Dendritic cell treated with granulocyte-macrophage colony-stimulating factor and Interleukin-4, amounts not matched to agents 40 ng/mL and 50 ng/mL, for 4 days (primary cell): ENCODE results near the gene SF3B1.
"Not testable (repeated sequence)": the region's sequence is repeated elsewhere in the genome, so short reads cannot be mapped to it uniquely, and the experiment has no call there.

Source experiments
- H3K27ac Mint-ChIP-seq: one replicate; pipeline ENCODE4 v1.8.0; 2022; ENCODE audit warnings: mild to moderate bottlenecking, mixed read lengths
- H3K27me3 Mint-ChIP-seq: one replicate; pipeline ENCODE4 v1.8.0; 2022; ENCODE audit warnings: mild to moderate bottlenecking, mixed read lengths
- H3K36me3 Mint-ChIP-seq: one replicate; pipeline ENCODE4 v1.8.0; 2022; ENCODE audit warnings: low read depth, mixed read lengths
- H3K4me1 Mint-ChIP-seq: one replicate; pipeline ENCODE4 v1.8.0; 2022; ENCODE audit warnings: low read depth, mixed read lengths
- H3K4me3 Mint-ChIP-seq: one replicate; pipeline ENCODE4 v1.8.0; 2022; ENCODE audit warnings: mild to moderate bottlenecking, moderate library complexity, mixed read lengths
- H3K9me3 Mint-ChIP-seq: one replicate; pipeline ENCODE4 v1.8.0; 2022; ENCODE audit warnings: mixed read lengths
- intact Hi-C: fragments of 100-400 bp; cut with micrococcal nuclease; formaldehyde crosslinking; loops from one replicate; pipeline ENCODE4 v1.15.0; 2022

The SF3B1 gene, protein sequence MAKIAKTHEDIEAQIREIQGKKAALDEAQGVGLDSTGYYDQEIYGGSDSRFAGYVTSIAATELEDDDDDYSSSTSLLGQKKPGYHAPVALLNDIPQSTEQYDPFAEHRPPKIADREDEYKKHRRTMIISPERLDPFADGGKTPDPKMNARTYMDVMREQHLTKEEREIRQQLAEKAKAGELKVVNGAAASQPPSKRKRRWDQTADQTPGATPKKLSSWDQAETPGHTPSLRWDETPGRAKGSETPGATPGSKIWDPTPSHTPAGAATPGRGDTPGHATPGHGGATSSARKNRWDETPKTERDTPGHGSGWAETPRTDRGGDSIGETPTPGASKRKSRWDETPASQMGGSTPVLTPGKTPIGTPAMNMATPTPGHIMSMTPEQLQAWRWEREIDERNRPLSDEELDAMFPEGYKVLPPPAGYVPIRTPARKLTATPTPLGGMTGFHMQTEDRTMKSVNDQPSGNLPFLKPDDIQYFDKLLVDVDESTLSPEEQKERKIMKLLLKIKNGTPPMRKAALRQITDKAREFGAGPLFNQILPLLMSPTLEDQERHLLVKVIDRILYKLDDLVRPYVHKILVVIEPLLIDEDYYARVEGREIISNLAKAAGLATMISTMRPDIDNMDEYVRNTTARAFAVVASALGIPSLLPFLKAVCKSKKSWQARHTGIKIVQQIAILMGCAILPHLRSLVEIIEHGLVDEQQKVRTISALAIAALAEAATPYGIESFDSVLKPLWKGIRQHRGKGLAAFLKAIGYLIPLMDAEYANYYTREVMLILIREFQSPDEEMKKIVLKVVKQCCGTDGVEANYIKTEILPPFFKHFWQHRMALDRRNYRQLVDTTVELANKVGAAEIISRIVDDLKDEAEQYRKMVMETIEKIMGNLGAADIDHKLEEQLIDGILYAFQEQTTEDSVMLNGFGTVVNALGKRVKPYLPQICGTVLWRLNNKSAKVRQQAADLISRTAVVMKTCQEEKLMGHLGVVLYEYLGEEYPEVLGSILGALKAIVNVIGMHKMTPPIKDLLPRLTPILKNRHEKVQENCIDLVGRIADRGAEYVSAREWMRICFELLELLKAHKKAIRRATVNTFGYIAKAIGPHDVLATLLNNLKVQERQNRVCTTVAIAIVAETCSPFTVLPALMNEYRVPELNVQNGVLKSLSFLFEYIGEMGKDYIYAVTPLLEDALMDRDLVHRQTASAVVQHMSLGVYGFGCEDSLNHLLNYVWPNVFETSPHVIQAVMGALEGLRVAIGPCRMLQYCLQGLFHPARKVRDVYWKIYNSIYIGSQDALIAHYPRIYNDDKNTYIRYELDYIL

DNA sequence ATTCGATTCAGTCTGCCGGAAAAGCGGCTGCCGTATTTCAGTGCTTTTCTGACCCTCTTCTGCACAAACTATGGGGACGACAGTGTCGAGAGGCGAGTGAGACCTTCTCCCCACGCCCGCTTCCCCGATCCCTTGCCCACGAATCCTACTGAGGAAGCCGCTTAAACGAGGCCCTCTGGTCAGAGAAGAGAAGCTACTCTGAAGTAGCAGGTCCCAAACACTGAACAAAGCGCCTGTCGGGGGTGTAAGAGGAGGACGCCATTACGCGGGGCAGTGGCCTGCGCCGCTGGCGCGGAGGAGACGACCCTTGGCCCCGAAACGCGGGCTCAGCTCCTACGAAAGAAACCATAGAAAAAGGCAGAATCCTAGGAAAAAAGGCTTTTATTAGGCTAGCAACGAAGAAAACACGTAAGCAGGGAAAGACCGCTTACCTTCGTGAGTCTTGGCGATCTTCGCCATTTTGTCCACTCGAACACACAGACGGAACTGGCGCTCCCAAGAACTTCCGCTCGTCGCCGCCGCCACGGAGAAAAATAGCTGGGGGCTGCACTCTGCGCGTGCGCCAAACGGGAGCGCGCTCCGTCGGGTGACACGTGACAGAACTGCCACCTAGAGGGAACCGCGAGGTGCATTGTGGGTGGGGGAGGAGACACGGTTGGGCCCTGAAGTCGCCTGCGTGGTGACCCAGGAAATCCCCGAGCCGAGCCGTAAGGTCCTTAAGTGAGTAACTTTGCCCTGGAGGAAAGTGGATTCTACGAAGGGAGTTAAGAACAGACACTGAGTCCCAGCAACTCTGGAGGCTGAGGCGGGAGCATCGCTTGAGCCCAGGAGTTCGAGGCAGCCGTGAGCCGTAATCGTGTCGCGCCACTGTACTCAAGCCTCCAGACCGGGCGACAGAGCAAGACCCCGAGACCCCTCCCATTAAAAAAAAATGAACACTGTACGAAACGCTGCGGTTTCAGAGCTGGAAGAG is at the start of gene SF3B1:
Gene SF3B1 (minus strand): TSS at position 488 of the 973 bp plus-strand sequence. CDS start 29 bp downstream, at position 459.
- H3K9me3 Mint-ChIP-seq = no peaks in the 10 kb centered on the region
- H3K4me3 Mint-ChIP-seq = peak within 1 kb of the TSS; percentile 96
- H3K4me1 Mint-ChIP-seq = peaks cover 42% of the 10 kb centered on the region
- no peaks in the 10 kb centered on the region for H3K27me3 Mint-ChIP-seq
- H3K27ac Mint-ChIP-seq = peak within 1 kb of the TSS; percentile 99
- H3K36me3 Mint-ChIP-seq = peaks cover 36% of the 10 kb centered on the region
- intact Hi-C loops = loop anchor here (1.0 kb wide), 3 partner anchors 8 to 65 kb away; partner anchors contain the start of genes COQ10B and HSPE1

DNA sequence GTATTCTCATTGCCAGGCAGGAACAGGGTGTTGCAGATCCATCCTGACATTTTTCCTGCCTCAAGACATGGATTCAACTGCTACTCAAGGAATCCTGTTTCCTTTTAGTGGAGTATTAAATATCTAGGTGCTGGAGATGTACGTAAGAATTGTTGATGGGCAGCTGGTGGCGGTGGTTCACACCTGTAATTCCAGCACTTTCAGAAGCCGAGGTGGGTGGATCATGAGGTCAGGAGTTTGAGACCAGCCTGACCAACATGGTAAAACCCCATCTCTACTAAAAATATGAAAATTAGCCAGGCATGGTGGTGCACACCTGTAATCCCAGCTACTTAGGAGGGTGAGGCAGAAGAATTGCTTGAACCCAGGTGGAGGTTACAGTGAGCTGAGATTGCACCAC is 49.4 kb upstream of the SF3B1 start:
- H3K27me3 Mint-ChIP-seq, H3K4me3 Mint-ChIP-seq, H3K27ac Mint-ChIP-seq, H3K4me1 Mint-ChIP-seq, intact Hi-C loops: not testable (repeated sequence)
- H3K36me3 Mint-ChIP-seq = peaks cover 95% of the 10 kb centered on the region
- H3K9me3 Mint-ChIP-seq = peaks cover 11% of the 10 kb centered on the region

DNA sequence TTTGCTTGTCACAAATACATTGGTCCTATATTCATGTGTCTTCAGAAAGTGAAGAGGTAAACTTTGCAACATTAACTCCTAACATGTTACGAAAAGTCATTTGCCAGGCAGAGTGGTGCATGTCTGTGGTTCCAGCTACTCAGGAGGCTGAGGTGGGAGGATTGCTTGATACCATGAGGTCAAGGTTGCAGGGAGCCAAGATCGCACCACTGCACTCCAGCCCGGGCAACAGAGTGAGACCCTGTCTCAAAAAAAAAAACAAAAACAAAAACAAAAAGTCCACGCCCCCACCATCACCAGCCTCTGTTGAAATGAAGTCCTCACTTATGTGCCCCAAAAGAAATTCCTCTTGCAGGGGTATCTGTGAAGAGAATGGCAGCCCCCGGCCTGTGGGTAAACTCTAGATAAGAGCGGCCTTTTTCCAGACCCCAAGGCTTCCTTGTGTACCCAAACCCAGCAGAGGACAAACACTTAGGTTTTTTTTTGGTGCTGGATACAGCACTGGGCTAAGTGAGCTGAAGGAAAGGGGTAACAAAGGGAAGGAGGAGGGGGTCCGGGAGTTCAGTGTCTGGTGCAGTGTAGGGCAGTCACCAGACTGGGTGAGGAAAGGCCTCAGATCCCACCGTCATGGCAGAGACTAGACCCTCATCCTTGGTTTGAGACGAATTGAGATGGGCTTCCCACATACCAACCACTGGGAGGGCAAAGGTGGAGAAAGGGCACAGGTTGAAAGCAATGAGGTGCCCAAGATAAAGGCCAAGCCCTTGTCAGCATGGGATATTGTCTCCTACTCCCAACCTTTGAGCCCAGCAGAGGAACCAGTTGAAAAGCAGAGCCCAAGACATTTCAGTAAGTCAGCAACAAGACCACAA is 45.6 kb upstream of the SF3B1 start:
- Mint-ChIP-seq H3K4me3 (no peak overlapping the region), H3K27me3 (no peaks in the 10 kb centered on the region), H3K4me1 (peaks cover 12% of the 10 kb centered on the region), H3K27ac (no peak overlapping the region), H3K9me3 (peaks cover 11% of the 10 kb centered on the region), H3K36me3 (peaks cover 89% of the 10 kb centered on the region)
- intact Hi-C loops = no loop called here

DNA sequence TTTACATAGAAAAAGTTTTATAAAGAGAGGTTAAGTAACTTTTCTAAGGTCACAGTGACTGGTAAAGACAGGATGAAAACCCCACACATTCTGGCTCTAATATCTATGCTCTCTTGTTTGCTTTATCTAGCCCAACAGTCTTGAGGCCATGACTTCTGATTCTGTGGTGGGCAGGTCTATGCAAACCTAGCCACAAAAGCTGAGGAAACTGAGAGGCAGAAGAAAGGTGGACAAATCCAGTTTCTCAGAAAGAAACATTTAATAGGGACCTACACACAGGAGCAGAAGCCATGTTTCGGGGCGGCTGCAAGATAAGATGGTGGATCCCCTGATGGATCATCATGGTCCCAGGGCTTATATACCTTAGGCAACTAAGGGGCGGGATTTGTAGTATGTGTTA is 43.0 kb upstream of the SF3B1 start:
- Mint-ChIP-seq H3K9me3 (no peaks in the 10 kb centered on the region), H3K27me3 (no peaks in the 10 kb centered on the region), H3K4me3 (no peak overlapping the region), H3K27ac (no peak overlapping the region), H3K4me1 (peaks cover 12% of the 10 kb centered on the region), H3K36me3 (peaks cover 79% of the 10 kb centered on the region)
- intact Hi-C loops = no loop called here

DNA sequence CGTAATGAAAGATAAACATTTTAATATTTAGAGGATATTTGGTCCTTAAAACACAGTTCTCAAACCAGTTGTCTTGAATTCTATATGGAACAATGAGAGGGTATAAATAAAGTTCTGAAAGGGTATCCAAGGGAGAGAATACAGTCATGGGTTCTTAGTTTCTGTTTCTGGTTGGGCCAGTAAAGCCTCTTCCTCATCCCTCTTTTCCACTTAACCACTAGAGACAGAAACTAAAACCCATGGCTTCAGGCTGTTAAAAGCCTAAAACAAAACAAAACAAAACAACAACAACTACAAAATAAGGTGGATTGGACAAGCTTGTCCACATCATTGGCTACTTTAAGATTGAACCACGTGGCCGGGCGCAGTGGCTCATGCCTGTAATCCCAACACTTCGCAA is 37.3 kb upstream of the SF3B1 start:
- Mint-ChIP-seq H3K27me3 (no peaks in the 10 kb centered on the region), H3K36me3 (peaks cover 90% of the 10 kb centered on the region), H3K9me3 (no peaks in the 10 kb centered on the region), H3K4me3 (no peak overlapping the region), H3K27ac (no peak overlapping the region), H3K4me1 (no peaks in the 10 kb centered on the region)
- intact Hi-C loops = loop anchor here (5.0 kb wide), 1 partner anchor 70 kb away; no protein-coding TSS in a partner anchor

DNA sequence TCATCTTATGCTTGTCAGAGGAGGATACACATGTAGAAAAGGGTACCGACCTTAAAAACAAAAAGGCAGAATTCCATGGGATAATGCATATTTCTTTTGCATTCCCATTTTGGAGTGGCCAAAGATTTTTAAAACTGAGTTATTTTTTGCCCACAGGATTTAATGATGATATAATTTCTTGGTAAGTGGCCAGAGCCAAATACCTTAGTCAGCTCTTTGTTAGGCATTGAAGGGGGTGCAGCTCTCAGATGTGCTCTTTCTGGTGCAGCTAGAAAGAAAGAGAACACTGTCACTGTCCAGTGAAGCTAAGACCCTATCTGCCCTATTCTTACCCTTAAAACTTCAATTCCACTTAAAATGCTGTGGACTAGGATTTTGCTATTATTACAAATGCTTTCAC is 29.3 kb upstream of the SF3B1 start:
- H3K4me1 Mint-ChIP-seq = no peaks in the 10 kb centered on the region
- H3K27ac Mint-ChIP-seq = no peak overlapping the region
- intact Hi-C loops = loop anchor here (10.0 kb wide), 1 partner anchor 689 kb away; no protein-coding TSS in a partner anchor
- no peaks in the 10 kb centered on the region for H3K27me3 Mint-ChIP-seq
- H3K4me3 Mint-ChIP-seq = no peak overlapping the region
- no peaks in the 10 kb centered on the region for H3K9me3 Mint-ChIP-seq
- peaks cover 93% of the 10 kb centered on the region for H3K36me3 Mint-ChIP-seq

DNA sequence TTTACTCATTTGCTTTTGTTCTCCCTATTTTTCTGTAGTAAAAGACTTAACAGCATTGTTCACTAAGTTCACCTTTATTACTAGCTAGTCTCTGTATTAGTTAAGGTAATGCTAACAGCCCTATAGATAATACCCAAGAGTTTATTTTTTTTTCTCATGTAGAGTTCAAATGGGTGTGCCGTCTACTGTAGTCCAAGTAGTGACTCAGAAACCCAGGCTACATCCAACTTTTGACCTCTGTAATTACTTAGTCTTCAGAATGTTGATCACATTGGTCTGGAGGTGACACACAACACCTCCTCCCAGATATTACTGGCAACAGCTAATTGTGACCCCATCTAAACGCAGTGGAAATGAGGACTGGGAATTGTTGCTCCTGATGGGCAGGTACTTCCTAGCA is 26.2 kb upstream of the SF3B1 start:
- intact Hi-C loops = loop anchor here (10.0 kb wide), 1 partner anchor 686 kb away; no protein-coding TSS in a partner anchor
- no peak overlapping the region for H3K27ac Mint-ChIP-seq
- no peak overlapping the region for H3K4me3 Mint-ChIP-seq
- H3K4me1 Mint-ChIP-seq = peaks cover 20% of the 10 kb centered on the region
- H3K27me3 Mint-ChIP-seq = no peaks in the 10 kb centered on the region
- peaks cover 68% of the 10 kb centered on the region for H3K36me3 Mint-ChIP-seq
- no peaks in the 10 kb centered on the region for H3K9me3 Mint-ChIP-seq

DNA sequence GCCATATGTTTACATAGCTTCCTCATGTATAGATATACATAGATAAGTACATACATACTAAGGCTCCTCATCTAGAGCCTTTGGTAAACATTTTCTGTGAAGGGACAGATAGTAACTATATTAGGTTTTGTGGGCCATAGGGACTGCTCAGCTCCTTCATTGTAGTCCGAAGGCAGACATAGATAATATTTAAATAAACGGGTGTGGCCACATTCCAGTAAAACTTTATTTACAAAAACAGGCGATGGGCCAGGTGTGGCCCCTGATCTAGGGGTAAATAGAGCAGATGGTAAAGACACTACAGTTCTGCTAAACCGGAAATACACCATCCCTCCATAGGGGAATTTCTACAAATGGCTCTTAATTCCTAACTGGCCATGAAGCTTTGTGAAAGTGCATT is 25.8 kb upstream of the SF3B1 start:
- Mint-ChIP-seq H3K27ac (no peak overlapping the region), H3K36me3 (peaks cover 68% of the 10 kb centered on the region), H3K4me1 (peaks cover 24% of the 10 kb centered on the region), H3K4me3 (no peak overlapping the region), H3K27me3 (no peaks in the 10 kb centered on the region), H3K9me3 (no peaks in the 10 kb centered on the region)
- intact Hi-C loops = loop anchor here (10.0 kb wide), 1 partner anchor 686 kb away; no protein-coding TSS in a partner anchor

DNA sequence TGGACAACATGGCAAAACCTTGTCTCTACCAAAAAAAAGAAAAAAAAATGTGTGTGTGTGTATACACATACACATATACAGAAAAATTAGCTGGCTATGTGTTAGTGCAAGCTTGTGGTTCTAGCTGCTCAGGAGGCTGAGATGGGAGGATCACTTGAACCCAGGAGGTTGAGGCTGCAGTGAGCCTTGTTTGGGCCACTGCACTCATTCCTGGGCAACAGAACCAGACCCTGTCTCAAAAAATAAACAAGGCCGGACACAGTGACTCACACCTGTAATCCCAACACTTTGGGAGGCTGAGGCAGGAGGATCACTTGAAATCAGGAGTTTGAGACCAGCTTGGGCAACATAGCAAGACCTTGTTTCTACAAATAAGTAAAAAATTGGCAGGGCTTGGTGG is 20.6 kb upstream of the SF3B1 start:
- peaks cover 43% of the 10 kb centered on the region for H3K4me1 Mint-ChIP-seq
- H3K27me3 Mint-ChIP-seq = no peaks in the 10 kb centered on the region
- H3K27ac Mint-ChIP-seq = no peak overlapping the region
- H3K9me3 Mint-ChIP-seq = no peaks in the 10 kb centered on the region
- no peak overlapping the region for H3K4me3 Mint-ChIP-seq
- intact Hi-C loops = loop anchor here (5.0 to 10.0 kb wide), 2 partner anchors 33 to 249 kb away; partner anchors contain the start of gene MARS2
- peaks cover 43% of the 10 kb centered on the region for H3K36me3 Mint-ChIP-seq

DNA sequence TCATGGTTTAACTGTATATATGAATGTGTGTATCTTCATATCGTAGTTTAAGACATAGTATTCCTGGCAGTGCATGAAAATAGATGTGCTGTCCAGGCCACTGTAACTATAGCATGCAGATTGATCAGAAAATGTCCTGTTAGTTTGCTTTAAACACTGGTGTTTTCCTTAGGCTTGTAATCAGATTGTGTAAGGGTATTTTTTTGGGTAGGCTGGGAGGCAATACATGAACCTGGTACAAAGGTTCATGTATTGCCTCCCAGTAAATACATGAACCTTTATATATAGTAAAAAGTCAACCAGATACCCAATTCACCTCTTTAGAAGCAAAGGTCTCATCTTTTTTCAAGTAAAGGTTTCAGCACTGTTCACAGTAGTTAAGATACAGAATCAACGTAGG is 20.1 kb upstream of the SF3B1 start:
- peak overlapping the region; percentile 20 for H3K4me3 Mint-ChIP-seq
- intact Hi-C loops = loop anchor here (5.0 to 10.0 kb wide), 2 partner anchors 33 to 250 kb away; partner anchors contain the start of gene MARS2
- H3K36me3 Mint-ChIP-seq = peaks cover 38% of the 10 kb centered on the region
- no peak overlapping the region for H3K27ac Mint-ChIP-seq
- H3K27me3 Mint-ChIP-seq = no peaks in the 10 kb centered on the region
- H3K9me3 Mint-ChIP-seq = no peaks in the 10 kb centered on the region
- peaks cover 43% of the 10 kb centered on the region for H3K4me1 Mint-ChIP-seq

DNA sequence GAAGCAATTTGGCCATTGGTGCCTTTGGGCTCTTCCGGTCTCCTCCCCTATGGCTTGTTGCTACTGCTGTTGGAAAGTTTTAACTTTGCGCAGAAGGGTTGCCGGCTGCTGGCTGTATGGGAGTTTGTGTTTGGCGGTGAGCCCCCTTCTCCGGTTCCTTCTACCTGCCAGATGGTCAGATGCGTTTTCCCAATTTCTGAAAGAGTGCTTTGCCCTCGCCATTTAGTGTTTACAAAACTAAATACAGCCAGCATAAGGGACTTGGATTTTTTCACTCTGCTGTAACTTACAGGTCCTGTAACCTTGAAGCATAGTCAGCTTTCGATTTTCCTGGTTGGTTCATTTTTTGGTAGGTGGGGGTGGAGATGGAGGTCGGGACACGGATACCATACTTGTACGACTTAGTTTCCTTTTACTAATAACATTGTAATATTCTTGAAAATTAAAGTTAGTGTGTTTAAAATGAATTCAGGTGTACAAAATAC is 19.1 kb upstream of the SF3B1 start:
- intact Hi-C loops = loop anchor here (1.0 to 10.0 kb wide), 3 partner anchors 19 to 251 kb away; partner anchors contain the start of genes HSPE1, MARS2 and SF3B1
- Mint-ChIP-seq H3K27ac (peak overlapping the region; percentile 96), H3K27me3 (no peaks in the 10 kb centered on the region), H3K4me1 (peaks cover 43% of the 10 kb centered on the region), H3K9me3 (no peaks in the 10 kb centered on the region), H3K36me3 (peaks cover 28% of the 10 kb centered on the region), H3K4me3 (peak overlapping the region; percentile 96)
